Osteoblast (primary cell): ENCODE measurements around the gene EPB41L5. TPM values are rescaled to one million over a fixed set of nuclear protein-coding genes. Genes with fewer than 3 reads are reported as not detected.

ENCODE experiments used
- DNase-seq: peaks from one replicate; pipeline ENCODE4 v3.0.0; 2011; ENCODE audit warnings: low spot score, mixed read lengths; ENCODE audit not compliant: insufficient read length; ENCODE audit errors: missing footprints
- H2AFZ ChIP-seq: 2 replicates; pipeline ENCODE4 v1.6.0; 2011; ENCODE audit warnings: mild to moderate bottlenecking, low read length
- H3K27ac ChIP-seq: 2 replicates; pipeline ENCODE4 v1.5.1; 2011; ENCODE audit warnings: mild to moderate bottlenecking, low read depth, low read length, moderate library complexity
- H3K27me3 ChIP-seq: 2 replicates; pipeline ENCODE4 v1.6.0; 2012; ENCODE audit warnings: mild to moderate bottlenecking, control low read depth, inconsistent platforms, low read length, moderate library complexity; ENCODE audit not compliant: insufficient read depth
- H3K36me3 ChIP-seq: 2 replicates; pipeline ENCODE4 v1.5.1; 2011; ENCODE audit warnings: mild to moderate bottlenecking, low read length, control low read depth, moderate library complexity; ENCODE audit not compliant: insufficient read depth
- H3K4me1 ChIP-seq: 2 replicates; pipeline ENCODE4 v1.5.1; 2011; ENCODE audit warnings: mild to moderate bottlenecking, low read length, control low read depth, moderate library complexity; ENCODE audit not compliant: insufficient read depth
- H3K4me2 ChIP-seq: 2 replicates; pipeline ENCODE4 v1.6.0; 2011; ENCODE audit warnings: mild to moderate bottlenecking, low read length; ENCODE audit not compliant: insufficient read depth
- H3K4me3 ChIP-seq: fragments of 200-600 bp; sonication (generic); 3 replicates; pipeline ENCODE4 v1.5.1; 2012; ENCODE audit warnings: mild to moderate bottlenecking, low read length, inconsistent platforms; ENCODE audit not compliant: insufficient read depth
- H3K79me2 ChIP-seq: 2 replicates; pipeline ENCODE4 v1.6.0; 2012; ENCODE audit warnings: mild to moderate bottlenecking, low read length, control low read depth, inconsistent platforms; ENCODE audit not compliant: insufficient read depth
- H3K9me3 ChIP-seq: 2 replicates; pipeline ENCODE4 v1.5.1; 2011; ENCODE audit warnings: low read depth, low read length, control low read depth
- H4K20me1 ChIP-seq: 2 replicates; pipeline ENCODE4 v1.6.0; 2012; ENCODE audit warnings: mild to moderate bottlenecking, low read length, control low read depth; ENCODE audit not compliant: insufficient read depth
- total RNA-seq: library from RNA; depleted of rRNA; stranded (reverse); fragments of >200 nt; gene quantifications from 2 replicates; pipeline ENCODE4 v1.2.3, GENCODE V29; 2012
- TF ChIP-seq, protein P1 (sequence below): IDR thresholded peaks from 2 replicates; pipeline ENCODE4 v1.5.1; 2011; ENCODE audit warnings: mild to moderate bottlenecking, low read depth, low read length, moderate library complexity; ENCODE audit errors: extremely low read depth

EPB41L5 gene
- total RNA-seq, 1 donor: 9.4 TPM

DNA sequence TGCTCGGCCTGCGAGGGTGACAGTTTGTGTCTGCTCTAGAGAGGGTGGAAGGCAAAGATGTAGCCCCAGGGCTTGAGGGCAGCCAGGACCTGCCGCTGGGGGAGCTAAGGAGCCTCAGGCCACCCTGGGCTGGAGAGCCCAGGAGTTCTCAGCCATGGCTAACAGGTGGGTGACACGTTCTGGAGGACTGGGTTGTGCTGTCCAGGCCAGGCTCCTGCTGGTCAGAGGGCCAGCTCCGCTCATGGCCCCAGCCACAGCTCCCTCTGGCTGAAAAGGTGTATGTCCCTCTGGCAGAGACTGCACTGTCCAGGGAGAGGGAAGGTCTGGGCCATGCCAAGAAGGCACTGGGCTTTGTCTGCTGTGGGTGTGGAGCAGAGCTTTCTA, 191.1 kb downstream of the EPB41L5 start:
- H3K4me2 ChIP-seq: no peak overlapping the region
- peaks cover under 1% of the 10 kb centered on the region for H3K27me3 ChIP-seq
- TF ChIP-seq, protein P1, sequence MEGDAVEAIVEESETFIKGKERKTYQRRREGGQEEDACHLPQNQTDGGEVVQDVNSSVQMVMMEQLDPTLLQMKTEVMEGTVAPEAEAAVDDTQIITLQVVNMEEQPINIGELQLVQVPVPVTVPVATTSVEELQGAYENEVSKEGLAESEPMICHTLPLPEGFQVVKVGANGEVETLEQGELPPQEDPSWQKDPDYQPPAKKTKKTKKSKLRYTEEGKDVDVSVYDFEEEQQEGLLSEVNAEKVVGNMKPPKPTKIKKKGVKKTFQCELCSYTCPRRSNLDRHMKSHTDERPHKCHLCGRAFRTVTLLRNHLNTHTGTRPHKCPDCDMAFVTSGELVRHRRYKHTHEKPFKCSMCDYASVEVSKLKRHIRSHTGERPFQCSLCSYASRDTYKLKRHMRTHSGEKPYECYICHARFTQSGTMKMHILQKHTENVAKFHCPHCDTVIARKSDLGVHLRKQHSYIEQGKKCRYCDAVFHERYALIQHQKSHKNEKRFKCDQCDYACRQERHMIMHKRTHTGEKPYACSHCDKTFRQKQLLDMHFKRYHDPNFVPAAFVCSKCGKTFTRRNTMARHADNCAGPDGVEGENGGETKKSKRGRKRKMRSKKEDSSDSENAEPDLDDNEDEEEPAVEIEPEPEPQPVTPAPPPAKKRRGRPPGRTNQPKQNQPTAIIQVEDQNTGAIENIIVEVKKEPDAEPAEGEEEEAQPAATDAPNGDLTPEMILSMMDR: peak; percentile 14
- no peaks in the 10 kb centered on the region for H4K20me1 ChIP-seq
- peak; percentile 29 for DNase-seq
- no peaks in the 10 kb centered on the region for H3K36me3 ChIP-seq
- no peak overlapping the region for H2AFZ ChIP-seq
- H3K79me2 ChIP-seq: no peaks in the 10 kb centered on the region
- no peaks in the 10 kb centered on the region for H3K4me1 ChIP-seq
- H3K27ac ChIP-seq: no peak overlapping the region
- H3K4me3 ChIP-seq: no peak overlapping the region
- no peaks in the 10 kb centered on the region for H3K9me3 ChIP-seq

DNA sequence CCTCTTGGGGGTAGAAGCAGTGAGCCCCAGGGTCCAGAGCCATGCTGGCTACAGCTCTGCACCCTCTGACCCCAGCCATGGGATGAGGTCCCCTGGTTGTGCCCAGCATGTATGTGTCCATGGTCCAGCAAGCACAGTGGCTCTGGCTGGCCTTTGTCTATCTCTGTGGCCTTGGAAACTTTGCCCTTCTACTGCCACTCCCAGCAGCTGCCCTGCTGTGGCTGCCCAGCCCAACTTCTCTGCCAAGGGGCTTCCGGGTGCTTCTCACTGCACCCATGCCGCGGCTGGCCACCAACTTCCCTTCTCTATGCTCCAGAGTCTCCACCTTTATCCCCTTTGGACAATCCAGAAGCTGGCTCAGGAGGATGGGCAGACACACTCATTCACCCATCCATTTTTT, 191.5 kb downstream of the EPB41L5 start:
- H3K27ac ChIP-seq: no peak overlapping the region
- H3K36me3 ChIP-seq: no peaks in the 10 kb centered on the region
- no peaks in the 10 kb centered on the region for H4K20me1 ChIP-seq
- no peak overlapping the region for H2AFZ ChIP-seq
- no peaks in the 10 kb centered on the region for H3K9me3 ChIP-seq
- H3K4me2 ChIP-seq: no peak overlapping the region
- no peak for DNase-seq
- no peak overlapping the region for H3K4me3 ChIP-seq
- no peaks in the 10 kb centered on the region for H3K27me3 ChIP-seq
- H3K79me2 ChIP-seq: no peaks in the 10 kb centered on the region
- TF ChIP-seq, protein P1: no peak
- H3K4me1 ChIP-seq: no peaks in the 10 kb centered on the region

DNA sequence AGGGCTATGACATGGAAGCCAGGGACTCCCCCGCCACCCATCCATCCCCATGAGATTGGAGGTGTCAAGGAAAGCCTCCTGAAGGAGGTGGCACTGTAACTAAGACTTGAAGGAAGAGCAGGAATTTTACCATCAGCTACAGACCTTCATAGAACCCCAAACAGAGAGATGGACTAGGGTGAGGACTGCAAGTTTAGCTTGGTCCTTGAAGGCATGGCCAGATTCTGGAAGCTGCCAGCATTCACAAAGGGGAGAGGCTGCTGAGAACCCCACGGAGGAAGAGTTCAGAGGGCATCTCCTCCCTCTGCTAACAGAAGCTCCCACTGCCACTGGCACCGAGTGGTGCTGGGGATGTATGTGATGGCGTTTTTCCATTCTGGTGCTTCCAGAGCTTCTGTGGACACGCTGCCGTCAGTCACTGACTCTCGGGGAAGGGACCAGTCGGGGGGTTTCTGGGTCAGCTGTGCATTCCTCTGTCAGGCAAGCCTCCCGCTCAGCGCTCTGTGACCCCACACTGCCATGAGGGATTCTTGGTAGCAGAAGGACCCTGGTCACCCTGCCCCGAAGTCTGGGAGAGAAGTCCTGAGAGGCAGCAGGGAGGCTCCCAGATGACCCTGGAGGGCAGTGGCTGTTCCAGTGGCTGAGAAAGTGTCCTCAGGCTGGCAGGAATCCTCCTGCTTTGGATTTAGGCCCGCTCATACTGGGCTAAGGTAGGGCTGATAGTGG, 192.2 kb downstream of the EPB41L5 start:
- H4K20me1 ChIP-seq: no peaks in the 10 kb centered on the region

DNA sequence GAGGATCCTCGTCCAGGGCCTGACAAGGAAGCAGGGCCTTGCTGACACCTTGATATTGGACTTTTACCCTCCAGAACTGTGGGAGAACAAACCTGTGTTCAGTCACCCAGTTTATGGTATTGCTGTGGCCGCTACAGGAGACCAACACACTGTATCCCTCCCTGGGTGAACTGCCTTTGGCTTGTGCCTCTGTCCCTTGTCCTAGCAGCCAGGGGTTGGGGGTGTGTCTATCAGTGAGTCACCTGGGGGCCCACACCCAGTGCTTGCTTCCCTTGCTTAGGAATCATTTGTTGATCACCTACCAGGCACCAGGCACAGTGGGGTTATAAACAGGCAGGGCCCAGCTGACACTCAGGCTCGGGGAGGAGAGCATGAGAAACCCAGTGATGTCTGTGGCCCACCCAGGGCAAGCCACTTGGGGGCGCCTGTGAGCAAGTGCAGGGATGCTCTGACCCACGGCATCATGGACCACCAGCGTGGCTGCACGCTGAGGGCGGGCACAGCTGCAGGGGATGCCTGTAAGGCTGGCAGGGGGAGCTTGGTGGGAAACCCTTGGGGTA, 193.2 kb downstream of the EPB41L5 start:
- peak; percentile 73 for DNase-seq
- no peak overlapping the region for H3K4me2 ChIP-seq
- no peaks in the 10 kb centered on the region for H3K27me3 ChIP-seq
- H3K27ac ChIP-seq: no peak overlapping the region
- H3K36me3 ChIP-seq: no peaks in the 10 kb centered on the region
- H3K9me3 ChIP-seq: no peaks in the 10 kb centered on the region
- H2AFZ ChIP-seq: no peak overlapping the region
- H4K20me1 ChIP-seq: no peaks in the 10 kb centered on the region
- no peaks in the 10 kb centered on the region for H3K4me1 ChIP-seq
- TF ChIP-seq, protein P1: peak; percentile 37
- H3K79me2 ChIP-seq: no peaks in the 10 kb centered on the region
- H3K4me3 ChIP-seq: no peak overlapping the region

More for the DNA sequence above, 192.2 kb downstream of the EPB41L5 start:
- TF ChIP-seq, protein P1: no peak
- H3K27ac ChIP-seq: no peak overlapping the region
- H3K4me1 ChIP-seq: no peaks in the 10 kb centered on the region
- no peaks in the 10 kb centered on the region for H3K27me3 ChIP-seq
- DNase-seq: no peak
- H3K9me3 ChIP-seq: no peaks in the 10 kb centered on the region
- H3K4me3 ChIP-seq: no peak overlapping the region
- no peaks in the 10 kb centered on the region for H3K79me2 ChIP-seq
- no peak overlapping the region for H2AFZ ChIP-seq
- H3K4me2 ChIP-seq: no peak overlapping the region
- H3K36me3 ChIP-seq: no peaks in the 10 kb centered on the region
